HG02623 (cell line): ENCODE results near the gene GNAO1.
"Not testable (repeated sequence)": the region's sequence is repeated elsewhere in the genome, so short reads cannot be mapped to it uniquely, and the experiment has no call there.

Experiments
- ATAC-seq: cut with Tn5 transposase; IDR thresholded peaks from one replicate; pipeline ENCODE4 v1.9.1; 2021; ENCODE audit warnings: moderate library complexity; ENCODE audit not compliant: unreplicated experiment

GNAO1 gene

DNA sequence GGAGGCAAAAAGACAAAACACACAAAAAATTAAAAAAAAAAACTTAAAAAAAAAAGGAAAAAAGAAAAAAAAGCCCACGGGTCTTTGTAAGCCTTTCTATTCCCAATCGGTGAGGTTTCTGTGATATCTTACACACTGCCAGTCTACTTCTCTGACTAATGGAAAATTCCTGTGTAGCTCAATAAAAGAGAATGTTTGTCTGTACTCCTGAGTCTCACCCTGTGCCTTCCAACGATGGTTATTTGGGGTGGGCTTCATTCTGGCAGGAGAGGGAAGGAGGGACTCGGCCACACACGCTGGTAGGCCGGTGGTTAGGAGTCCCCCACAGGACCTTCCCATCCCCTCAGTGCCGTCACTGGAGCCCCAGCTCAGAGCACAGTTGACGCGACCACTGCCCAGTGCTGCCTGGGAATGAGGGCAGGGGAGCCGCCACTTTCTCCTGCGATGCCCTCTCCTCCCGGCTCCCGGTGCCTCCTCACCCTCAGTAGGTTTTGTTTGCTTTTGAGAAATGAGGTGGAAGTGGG is 166.0 kb downstream of the GNAO1 start:
- no peak for ATAC-seq

DNA sequence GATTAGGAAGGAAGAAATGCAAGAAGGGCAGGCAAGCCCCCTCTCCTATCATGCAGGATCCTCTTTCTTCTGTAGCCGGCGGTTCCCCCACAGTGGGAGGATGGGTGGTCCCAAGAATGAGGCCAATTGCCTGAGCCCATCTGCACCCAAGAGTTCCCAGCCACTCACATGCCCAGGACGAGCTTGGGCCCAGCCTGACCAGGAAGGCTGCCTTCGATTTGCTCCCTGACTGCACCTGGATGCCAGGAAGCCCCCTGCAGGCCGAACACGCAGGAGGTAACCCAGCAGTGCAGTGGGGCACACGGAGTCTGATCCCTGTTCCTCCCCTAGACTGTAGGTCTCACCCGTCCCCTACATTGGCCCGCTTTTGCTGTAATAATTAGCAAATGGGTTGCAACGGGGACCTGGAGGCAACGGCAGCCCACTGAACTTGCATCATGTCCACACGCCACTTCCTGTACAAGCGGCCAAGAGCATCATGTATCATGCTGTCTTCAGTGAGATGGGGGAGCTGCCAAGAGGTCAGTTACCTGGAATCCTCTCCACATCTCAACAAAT is 166.6 kb downstream of the GNAO1 start:
- ATAC-seq: no peak

DNA sequence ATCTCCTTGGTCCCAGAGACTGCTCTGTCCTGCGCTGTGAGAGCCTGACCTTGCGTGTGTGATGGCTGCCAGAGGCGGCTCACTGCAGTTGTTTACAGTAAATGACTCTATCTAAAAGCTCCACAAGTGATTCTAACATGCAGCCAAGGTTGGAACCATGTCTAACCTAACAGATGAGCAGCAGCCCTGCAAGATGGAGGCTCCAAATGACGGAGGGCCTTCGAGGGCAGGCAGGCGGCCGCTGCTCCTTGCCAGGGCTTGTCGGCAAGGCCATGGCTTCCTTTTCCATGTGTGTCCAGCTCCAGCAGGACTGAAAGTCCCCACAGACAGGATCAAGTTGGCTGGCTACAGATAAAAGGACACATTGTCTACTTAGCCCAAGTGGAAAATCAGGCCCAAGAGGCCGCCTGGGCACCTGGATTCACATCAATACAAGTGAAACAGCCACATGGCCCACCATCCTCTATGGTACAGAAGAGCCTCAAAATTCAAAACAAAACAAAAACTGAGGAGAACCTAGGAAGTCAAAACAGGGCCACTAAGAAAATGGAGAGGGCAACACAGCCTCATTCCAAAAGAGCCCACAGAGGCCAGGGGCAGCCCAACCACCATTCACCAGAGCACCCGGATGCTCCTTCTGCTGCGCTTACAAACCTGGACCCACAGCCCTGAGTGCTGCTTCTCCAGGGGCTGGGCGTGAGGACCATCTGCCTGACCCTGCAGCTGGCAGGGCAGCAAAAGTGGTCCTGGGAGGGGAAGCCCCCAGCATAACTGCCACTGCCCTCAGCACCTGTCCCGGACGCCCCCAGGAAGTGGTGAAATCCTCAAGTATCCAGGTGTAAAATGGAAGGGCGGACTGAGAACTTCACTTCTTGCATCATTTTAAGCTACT is 169.1 kb downstream of the GNAO1 start:
- ATAC-seq: no peak

DNA sequence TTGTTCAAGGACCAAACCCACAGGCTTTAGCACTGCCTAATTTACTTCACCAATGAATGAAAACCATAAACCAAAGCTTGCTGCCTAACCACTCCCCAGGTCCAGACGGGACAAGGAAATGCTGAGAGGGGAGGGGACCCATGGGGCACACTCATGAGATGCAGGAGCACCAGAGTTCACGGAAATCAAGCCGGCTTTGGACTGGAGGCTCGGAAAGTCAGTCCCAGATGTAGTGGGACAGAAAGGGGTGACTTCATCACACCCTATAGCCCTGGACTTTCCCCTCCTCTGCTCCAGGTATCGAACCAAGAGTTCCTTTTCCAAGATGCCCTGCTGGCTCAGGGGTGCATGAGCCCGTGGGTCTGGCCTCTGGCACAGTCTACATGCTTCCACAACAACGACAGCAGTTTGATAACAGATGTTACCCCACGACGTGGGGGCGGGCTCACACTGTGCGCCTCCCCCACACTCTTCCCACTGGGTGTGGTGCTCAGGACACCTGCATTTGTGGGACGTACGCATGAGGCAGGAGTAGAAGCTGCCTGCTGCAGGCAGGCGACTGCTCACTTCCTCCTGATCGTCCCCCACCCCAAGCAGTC is 170.9 kb downstream of the GNAO1 start:
- no peak for ATAC-seq

DNA sequence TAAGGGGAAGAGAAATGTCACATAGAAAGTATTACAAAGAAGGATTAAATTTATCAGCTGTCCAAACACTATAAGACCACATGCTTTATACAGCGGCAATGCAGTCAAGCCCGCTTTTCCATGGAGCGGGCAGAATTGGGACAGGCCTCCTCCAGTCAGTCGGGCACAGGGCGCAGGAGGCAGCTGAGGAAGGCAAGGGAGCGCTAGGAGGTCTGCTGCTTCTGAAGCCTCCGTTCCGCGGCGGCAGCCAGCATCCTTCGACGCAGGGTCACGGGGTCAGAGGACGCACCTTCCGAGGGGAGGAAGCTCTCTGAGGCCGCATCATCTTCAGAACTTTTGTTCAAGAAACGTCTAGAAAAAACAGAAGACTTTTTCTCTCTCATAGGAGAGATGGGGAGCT is 171.4 kb downstream of the GNAO1 start:
- no peak for ATAC-seq

DNA sequence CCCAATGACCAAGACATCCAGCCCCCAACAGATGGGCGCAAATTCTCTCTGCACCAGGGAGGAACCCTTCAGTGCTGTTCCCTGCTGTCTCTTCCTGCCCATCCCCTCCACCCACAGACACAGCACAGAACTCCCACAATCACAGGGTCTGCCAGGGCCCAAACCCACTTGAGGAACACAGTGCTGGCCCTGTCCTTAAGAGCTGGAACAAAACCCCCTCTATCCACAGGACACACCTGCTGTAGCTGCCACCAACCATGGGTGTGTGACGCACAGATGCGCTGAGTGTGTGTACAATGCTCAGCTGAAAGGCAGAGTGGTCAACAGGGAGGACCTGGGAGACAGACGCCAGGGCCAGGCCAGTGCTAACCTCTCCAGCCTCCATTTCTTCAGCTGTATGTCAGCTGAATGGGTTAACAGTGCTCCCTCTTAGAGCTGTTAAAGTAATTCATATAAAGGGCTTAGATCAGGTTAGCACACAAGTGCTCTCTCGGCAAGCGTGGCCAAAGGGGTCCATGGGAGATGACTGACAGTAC is 172.0 kb downstream of the GNAO1 start:
- no peak for ATAC-seq

DNA sequence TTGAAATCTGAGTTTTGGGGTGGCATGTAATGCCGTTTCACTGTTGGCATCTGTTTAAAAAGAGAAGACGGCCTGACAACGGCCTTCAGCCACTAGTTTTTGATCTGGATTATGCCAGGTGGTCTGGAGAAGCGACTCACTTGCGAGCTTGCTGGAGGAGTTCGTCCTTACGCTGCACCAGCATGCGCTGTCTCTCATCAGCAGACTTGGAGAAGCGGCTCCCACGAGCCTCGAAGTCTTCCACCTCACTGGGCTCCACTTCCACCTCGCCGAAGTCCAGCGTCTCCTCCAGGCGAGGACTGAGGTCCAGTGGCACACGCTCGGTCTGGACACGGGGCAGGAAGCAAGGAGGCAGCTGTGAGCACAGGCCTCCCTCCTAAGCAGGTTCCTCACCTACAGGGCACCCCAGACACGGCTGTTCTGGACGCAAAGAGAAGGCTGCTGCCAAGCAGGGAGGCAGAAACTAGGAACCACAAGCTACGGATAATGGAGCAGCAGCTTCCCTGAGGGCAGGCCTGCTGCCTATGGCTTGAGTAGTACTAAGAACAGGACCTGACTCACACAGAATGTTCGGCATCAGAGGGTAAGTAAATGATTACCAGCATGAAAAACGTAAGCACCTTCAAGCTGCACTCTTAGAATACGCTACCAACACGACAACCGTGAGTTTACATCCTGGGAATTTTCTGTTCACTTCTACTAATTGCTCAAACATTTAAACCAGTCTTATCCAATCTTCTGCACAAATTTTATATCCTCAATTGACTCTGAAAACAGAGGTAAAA is 172.7 kb downstream of the GNAO1 start:
- no peak for ATAC-seq

DNA sequence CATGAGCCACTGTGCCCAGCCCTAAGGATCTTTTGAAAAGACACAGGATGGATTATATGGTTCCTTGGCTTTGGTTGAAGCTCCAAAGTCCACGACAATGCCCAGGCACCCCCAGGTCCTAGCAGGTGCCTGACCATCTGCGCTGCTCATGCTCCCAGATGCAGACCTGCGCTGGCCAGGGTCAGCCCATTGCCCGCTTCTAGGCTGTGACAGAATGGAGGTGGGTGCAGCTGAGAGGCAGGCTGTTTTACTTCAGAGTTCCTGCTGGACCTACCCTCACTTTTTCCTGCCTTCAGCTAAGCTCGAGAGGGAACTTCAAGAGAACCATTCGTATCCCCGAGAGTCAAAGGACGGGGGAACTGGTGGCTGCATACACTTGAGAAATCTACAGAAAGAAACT is 173.6 kb downstream of the GNAO1 start:
- ATAC-seq: no peak

DNA sequence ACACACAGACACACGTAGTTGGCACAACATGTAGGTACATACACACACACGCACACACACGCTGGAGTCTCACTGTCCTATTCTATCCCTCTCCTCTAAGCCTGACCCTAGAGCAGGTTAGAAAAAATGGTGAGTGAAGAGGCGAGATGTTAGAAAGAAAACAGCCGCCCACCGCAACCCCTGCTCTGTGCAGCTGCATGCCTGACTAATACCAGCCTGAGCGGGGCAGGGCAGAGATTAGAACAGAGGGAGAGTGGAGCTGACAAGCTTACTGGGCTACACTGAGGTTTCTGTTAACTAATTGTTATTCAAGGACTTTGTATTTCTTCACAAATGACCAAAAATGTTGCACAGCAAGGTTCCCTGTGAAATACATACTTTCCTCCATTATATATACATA is 174.3 kb downstream of the GNAO1 start:
- no peak for ATAC-seq

DNA sequence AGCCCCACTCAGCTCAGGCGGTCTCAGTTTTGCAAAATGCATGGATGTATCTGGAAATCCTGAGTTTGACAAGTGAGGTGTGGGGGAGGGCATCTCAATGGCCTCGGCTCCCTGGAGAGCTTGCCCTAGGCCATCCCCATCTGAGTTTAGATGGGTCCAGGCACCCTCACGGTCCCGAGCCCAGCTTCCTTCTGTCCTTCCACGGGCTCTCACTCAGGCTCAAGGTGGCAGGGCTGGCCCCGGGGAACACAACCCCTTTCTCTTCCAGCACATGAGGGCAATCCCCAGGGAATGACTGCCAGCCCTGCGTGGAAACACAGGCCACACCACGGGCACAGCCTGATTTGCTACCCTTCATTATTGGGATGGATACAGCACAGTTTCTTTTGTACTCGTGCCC is 175.7 kb downstream of the GNAO1 start:
- ATAC-seq: no peak

DNA sequence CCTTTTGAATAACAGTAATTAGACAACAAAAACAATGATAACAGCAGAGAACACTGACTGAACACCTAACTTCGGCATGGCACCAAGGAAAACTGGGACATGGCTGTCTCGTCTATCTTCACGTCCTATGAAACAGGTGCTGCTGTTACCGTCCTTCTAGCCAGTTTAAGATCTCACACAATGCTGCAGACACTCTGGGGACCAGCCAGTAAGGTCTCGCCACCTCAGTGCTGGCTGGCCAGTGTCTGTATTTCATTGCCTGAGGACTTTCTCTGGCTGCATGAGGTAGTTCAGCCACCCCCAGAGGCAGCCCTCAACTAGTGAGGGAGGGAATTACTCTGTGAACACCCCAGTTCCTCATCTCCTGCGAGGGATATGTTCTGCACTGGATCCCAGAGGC is 176.5 kb downstream of the GNAO1 start:
- ATAC-seq: no peak

DNA sequence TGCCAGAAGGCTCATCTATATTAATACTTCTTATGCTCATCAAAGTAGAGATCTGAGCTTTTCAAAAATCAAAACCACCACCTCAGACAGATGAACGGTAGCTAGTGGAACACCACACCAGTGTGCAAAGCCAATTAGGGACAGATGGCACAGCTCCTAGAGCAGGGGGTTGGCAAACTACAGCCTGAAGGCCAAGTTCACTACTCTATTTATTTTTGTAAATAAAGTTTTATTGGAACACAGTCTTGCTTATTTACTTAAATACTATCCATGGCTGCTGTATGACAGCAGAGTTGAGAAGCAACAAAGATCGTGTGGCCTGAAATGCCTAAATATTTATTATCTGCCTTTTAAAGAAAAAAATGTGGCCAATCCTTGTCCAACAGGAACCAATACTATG is 177.3 kb downstream of the GNAO1 start:
- no peak for ATAC-seq

DNA sequence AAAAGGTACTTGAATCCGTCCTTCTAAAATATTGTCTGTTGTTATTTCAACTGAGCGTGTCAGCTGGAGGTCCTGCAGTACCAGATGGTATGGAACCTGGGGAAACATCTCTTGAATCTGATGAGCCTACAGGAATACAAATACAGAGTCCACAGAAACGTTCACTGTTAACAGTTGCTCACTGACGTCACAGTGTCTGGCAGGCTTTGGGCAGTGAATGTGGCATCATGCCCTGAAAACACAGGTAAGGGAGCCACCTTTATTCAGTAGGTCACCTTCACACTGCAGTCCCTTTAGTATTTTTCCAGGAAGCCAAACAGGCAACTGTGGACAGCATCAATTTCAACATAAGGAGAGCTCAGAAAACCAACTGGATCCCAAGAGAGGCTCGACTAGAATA is 177.9 kb downstream of the GNAO1 start:
- ATAC-seq: no peak

DNA sequence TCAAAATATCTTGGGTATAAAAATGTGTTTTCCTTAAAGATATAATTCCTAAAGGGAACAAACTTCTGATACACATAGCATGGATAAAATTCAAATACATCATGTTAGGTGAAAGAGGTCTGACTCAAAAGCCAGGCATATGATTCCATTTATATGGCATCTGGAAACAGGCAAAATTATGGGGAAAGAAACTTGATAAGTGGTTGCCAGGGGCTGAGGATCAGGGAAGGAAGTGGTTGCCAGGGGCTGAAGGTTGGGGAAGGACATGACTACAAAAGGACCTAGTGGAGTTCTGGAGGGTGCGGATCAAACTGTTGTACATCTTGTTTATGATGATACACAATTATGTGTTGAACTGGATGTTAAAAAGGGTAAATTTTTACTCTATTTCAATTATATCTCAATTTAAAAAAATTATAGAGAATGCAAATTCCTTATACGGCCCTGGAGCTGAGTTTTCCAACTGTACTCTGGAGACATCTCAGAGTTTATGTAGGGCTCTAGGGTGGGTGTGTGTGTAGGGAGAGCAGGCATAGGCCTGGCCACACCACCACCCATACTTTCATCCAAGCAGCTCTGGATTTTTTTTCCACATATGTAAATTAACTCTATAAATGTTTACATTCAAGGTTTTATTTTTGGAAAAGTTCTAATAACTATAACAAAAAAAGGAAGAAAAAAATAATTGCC is 179.0 kb downstream of the GNAO1 start:
- no peak for ATAC-seq

DNA sequence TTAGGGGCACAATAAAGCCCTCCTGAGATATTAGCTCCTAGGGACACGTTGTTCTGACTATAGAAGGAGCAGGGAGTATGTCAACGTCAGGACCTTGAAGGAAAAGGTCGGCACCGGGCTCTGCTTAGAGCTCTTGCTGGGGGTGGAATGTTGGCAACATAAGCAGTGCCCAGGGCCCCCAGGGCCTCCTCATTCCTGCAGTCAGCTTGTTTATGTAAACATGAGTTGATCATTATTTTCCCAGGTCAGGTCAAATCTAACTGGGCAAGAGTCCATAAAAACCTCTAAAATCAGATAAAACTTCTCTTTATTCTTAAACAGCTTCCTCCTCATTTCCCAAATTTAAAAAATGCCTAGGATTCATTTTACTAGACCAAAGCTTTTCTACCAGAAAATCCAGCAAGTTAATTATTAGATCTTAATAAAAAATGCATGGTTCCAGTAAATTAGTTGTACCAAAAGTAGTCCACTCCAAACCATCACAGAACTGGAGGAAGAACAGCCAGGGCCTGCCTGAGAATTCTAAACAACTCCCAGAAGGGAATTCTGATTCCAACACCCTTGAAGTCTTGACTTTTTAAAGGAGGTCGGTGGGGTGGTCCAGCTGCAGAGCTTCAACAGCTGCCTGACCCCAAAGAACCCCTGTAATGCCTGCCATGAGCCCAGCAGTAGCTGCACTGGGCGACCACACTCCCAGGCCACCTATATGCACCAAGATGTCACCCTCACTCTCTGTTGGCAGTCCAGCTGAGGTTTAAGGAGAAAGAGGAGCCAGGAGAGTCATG is 179.8 kb downstream of the GNAO1 start:
- no peak for ATAC-seq

DNA sequence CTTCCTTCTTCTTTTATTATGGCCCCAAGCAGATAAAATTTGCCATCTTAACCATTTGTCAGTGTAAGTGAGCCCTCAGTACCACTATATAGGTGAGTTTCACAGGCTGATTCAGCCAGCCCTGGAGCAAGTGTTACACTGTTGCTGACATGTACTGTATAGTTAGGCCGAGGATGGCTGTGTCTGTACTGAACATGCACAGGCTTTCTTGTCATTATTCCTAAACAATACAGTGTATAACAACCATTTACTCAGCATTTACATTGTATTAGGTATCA is 180.3 kb downstream of the GNAO1 start:
- ATAC-seq: no peak

DNA sequence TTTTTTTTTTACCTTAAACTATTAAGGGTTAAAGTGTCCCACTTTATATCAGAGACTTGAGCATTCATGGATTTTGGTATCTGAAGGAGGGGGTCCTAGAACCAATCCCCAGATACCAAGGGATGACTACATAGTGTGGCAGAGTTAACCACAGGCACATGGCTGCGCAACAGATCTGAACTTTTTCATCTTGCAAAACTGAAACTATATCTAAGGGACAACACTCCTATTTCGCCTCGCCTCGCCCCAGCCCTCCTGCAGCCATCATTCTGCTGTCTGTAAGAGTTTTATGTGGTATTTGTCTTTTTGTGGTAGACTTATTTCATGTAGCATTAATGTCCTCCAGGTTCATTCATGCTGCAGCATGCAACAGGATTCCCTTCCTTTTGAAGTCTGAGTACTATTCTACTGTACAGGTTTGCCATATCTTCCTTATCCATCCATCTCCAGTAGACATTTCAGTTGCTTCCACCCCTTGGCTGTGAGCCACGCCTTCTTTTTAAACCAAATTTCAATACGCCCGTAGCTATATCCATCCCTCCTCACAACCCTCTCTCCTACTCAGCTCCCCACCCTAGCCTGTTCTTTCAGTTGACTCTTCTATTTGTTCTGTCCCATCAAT is 180.8 kb downstream of the GNAO1 start:
- ATAC-seq: no peak

DNA sequence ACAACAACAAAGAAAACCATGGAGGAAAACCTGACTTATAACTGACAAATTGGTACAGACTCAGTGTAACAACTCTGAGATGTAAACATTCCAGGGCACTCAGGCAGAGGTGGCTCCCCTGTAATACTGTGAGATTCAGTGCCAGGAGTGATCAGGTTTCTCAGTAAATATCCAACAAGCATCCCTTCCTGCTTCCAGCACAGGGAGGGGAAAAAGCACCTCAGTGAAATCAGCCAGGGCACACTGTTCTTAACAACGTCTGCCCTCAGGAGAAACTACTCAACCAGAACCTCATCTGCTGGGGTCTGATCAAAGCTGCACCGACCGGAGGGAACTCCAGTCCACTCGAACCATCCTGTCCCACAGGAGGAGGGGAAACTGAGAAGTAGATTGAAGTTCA is 181.7 kb downstream of the GNAO1 start:
- ATAC-seq: no peak

DNA sequence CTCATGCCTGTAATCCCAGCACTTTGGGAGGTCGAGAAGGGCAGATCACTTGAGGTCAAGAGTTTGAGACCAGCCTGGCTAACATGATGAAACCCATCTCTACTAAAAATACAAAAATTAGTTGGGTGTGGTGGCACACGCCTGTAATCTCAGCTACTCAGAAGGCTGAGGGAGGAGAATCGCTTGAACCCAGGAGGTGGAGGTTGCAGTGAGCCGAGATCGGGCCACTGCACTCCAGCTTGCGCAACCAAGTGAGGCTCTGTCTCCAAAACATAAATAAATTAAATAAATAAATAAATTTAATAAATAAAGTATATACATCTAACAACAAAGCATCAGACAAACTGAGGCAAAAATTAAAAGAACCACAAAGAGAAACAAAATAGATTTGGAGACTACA is 184.5 kb downstream of the GNAO1 start:
- ATAC-seq: not testable (repeated sequence)
